Bone marrow (tissue), 2 donors: ENCODE measurements around the gene VASN.
"Not testable (repeated sequence)": the region's sequence is repeated elsewhere in the genome, so short reads cannot be mapped to it uniquely, and the experiment has no call there.

ENCODE experiments used
- DNase-seq, 2 donors: peaks; one replicate each; lab custom pipeline; 2025; lab: John Stamatoyannopoulos, UW

The VASN gene

GRCh38 chr16:4371357-4372000 is at the start of gene VASN:
TSS of gene VASN (plus strand) at chr16:4371848. CDS start at chr16:4380878, 9,030 bp downstream.
- DNase-seq = peak; percentile 14 to 23

GRCh38 chr16:4322121-4323052 is 49.3 kb upstream of the VASN start:
- DNase-seq = no peak

- no peak for DNase-seq
Observed at GRCh38 chr16:4323071-4323844, 48.4 kb upstream of the VASN start.

GRCh38 chr16:4323845-4324488 is 47.7 kb upstream of the VASN start:
- no peak for DNase-seq

GRCh38 chr16:4324492-4325252 is 47.0 kb upstream of the VASN start:
- DNase-seq = no peak

GRCh38 chr16:4325253-4325758 is 46.3 kb upstream of the VASN start:
- DNase-seq = peak in 1 of 2 donors; percentile 11

GRCh38 chr16:4327386-4328045 is 44.1 kb upstream of the VASN start:
- no peak for DNase-seq

- peak in 1 of 2 donors; percentile 21 for DNase-seq
Observed at GRCh38 chr16:4328046-4328781, 43.4 kb upstream of the VASN start.

- DNase-seq = no peak
Observed at GRCh38 chr16:4328782-4329775, 42.6 kb upstream of the VASN start.

- DNase-seq = peak in 1 of 2 donors; percentile 48
Observed at GRCh38 chr16:4330277-4330874, 41.3 kb upstream of the VASN start.

- no peak for DNase-seq
Observed at GRCh38 chr16:4332083-4332482, 39.6 kb upstream of the VASN start.

- DNase-seq = no peak
Observed at GRCh38 chr16:4332623-4333307, 38.9 kb upstream of the VASN start.

- DNase-seq = no peak
Observed at GRCh38 chr16:4333308-4333638, 38.4 kb upstream of the VASN start.

- not testable (repeated sequence) for DNase-seq
Observed at GRCh38 chr16:4333714-4334113, 37.9 kb upstream of the VASN start.

- DNase-seq = no peak
Observed at GRCh38 chr16:4334724-4335495, 36.7 kb upstream of the VASN start.

- no peak for DNase-seq
Observed at GRCh38 chr16:4336701-4337539, 34.7 kb upstream of the VASN start.
